Medulla oblongata (tissue), 1 donor: ENCODE results near the gene FAM53A.

ENCODE experiments used
- DNase-seq: peaks from one replicate; pipeline ENCODE4 v3.0.0-alpha.2; 2015; ENCODE audit errors: extremely low spot score

FAM53A gene

GRCh38 chr4:1639299-1639868, 44.7 kb downstream of the FAM53A start:
- no peak for DNase-seq

DNA sequence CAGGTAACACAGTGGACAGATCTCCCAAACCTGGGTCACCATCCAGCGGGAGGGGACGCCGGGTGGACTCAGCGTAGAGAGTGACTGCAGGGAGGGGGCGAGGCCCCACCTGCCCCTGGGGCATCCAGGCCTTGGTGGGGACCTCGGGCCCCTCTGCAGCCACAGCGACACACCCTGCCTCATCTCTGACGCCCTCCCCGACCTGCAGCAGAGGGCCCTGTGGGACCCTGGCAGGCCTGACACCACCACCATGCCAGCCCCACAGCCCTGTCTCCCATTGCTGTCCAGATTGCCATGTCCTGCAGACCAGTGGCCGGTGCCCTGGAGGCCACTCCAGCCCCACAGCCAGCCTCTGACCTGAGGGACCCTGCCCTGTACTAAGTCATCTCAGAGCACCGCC, 45.2 kb downstream of the FAM53A start:
- no peak for DNase-seq

DNA sequence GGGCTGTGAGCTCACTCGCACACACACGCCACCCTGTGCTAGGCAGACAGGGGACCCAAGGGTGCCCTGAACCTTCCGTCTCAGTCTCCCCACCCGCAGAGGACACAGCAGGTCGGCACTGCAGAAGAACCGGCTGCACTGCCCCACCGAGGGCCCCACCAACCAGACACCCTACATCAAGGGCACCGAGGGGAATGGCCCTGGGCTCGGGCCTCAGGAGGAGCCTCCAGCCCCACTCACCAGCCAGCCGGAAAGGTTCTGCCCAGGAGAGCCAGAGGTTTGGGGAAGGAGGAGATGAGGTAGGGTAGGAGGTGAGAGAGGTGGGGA, 45.9 kb downstream of the FAM53A start:
- no peak for DNase-seq

GRCh38 chr4:1637580-1638271, 46.4 kb downstream of the FAM53A start:
- DNase-seq, result no peak

- no peak for DNase-seq
Measured at GRCh38 chr4:1636490-1637211, 47.5 kb downstream of the FAM53A start.

- DNase-seq, result no peak
Measured at GRCh38 chr4:1635464-1635863, 48.6 kb downstream of the FAM53A start.

- no peak for DNase-seq
Measured at GRCh38 chr4:1633993-1634392, 50.1 kb downstream of the FAM53A start.

DNA sequence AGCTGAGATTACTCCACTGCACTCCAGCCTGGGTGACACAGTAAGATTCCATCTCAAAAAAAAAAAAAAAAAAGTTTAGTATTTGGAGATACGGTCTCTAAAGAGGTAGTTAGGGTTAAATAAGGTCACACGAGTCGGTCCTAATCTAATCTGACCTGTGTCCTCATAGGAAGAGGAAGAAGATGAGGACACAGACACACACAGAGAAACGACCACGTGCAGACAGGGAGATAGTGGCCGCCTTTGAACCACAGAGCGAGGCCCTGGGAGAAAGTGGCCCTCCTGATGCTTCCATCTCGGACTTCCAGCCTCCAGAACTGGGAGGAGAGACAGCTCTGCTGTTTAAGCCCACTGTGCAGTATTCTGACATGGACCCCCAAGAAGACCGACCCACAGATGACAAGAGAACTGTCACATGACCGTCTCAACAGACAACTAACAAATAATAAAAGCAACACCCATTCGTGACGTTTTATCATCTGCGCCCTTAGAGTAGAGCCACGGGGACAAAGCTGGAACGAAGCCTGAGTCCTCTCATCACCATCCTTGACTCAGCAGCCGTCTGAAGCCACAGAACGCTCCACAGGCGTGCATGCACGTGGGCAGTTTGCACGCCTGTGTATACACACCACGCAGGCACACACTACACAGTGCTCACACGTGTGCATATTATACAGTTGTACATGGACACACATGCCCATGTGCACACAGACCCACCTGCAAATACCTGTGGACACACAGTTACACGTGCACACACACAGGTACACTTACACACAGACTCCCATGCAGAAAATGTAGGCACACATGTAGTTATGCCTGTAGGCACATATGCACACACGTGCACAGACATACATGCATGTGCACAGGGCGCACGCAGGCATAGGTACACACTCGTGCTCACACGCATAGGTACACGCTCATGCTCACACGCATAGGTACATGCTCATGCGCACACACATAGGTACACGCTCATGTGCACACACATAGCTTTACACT, 51.7 kb downstream of the FAM53A start:
- no peak for DNase-seq

GRCh38 chr4:1631136-1631535, 53.0 kb downstream of the FAM53A start:
- no peak for DNase-seq

DNA sequence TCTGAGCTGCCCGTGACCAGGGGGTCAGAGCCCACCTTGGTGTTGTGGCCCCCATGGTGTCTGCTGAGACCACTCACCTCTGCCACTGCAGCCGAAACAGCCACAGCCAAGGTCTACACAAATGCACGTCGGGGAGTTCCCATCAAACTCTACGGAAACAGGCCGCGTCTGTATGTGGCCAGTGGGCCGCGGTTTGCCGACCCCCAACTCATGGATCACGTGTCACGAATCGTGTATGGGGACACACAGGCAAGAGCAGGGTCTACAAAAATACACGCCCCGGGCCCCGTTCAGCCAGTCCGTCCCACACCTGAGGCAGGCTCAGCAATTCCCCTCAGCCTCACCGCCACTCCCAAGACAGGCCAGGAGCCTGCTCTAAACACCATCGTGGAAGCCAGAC, 53.8 kb downstream of the FAM53A start:
- DNase-seq, result no peak

- DNase-seq, result no peak
Measured at GRCh38 chr4:1629699-1630083, 54.4 kb downstream of the FAM53A start.

GRCh38 chr4:1628892-1629698, 55.0 kb downstream of the FAM53A start:
- DNase-seq, result peak; percentile 55

DNA sequence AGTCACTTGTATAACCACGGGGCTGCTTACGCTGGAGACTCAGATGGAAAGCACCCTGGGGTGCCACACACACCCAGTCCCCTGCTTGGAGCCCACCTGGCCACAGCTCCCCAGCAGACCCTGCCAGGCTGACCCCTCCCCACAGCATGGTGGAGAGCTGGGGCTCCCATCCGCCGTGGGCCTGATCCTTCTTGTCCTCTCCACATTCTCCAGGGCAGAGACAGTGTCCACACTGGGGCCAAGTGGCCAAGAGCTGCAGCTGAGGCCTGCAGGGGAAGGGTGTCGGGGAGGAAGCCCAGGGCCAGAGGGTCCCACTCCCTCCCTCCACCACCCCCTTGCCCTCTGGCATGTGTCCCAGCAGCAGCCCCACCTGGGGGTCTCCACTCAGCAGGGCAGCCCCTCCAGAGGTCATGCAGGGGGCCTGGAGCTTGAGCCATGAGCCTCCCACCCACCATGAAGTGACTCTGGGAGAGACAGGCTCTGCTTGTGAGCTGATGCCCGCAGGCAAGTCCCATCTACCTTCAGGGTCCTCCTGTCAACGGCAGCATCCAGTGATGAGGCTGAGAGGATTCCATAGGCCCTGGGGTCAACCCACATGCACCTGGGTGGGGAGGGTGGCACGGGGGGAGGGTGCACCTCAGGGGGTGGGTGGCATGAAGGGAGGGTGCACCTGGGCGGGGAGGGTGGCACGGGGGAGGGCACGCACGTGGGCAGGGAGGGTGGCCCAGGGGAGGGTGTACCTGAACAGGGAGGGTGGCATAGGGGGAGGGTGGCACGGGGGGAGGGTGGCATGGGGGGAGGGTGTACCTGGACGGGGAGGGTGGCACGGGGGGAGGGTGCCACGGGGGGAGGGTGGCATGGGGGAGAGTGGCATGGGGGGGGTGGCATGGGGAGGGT, 56.4 kb downstream of the FAM53A start:
- DNase-seq, result no peak

DNA sequence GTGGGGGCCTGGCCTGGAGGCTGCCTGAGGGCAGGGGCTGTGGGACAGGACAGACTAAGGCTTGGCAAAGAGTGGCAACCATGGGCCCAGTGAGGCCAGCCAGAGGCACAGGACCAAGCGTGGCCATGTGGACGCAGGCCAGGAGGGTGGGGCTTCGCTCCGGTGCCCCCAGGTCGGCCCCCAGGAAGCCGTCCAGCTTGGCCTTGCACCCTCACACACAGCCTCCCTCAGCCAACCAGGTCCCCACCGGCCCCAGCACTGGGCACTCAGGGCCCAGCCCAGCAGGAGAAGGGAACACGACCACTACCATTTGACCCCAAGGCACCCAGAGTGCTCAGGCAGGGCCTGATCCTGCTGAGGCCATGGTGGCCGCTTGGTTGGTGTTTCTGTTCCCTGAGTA, 57.2 kb downstream of the FAM53A start:
- DNase-seq, result no peak

GRCh38 chr4:1626151-1626550, 58.0 kb downstream of the FAM53A start:
- DNase-seq, result peak; percentile 57

- no peak for DNase-seq
Measured at GRCh38 chr4:1625600-1626138, 58.4 kb downstream of the FAM53A start.

- no peak for DNase-seq
Measured at GRCh38 chr4:1624519-1624910, 59.6 kb downstream of the FAM53A start.

DNA sequence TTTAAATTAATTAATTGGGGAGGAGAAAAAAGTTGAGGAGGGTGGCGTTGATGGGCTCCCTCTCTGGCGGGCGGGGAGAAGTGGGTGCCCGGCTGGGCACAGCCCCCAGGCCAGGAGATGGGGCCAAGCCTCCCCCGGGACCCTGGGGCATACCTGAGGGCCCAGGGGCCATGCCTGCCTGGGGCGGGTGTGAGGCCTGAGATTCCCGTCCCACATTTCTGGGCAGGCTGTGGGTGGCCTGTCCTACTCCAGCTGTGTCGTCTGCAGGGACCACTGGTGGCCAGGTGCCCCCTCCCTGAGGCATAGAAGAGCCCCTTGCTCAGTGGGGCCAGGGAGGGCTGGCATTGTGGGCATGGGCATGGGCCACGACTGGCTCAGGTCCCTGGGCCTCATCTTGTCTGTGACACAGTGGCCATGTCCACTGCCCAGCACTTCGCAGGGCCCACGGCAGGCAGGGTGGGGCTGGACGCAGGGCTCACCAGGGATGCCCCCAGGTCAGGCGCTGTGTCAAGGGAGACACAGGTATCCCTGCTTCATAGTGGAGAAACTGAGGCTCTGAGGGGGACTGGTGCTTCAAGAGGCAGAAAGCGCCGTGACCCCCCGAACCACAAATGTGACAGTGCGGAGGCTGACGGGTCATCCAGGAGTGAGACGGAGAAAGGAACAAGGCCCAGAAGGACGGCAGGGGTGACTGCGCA, 60.1 kb downstream of the FAM53A start:
- no peak for DNase-seq

- no peak for DNase-seq
Measured at GRCh38 chr4:1623400-1623799, 60.7 kb downstream of the FAM53A start.
